Measurements from ENCODE around the gene NPDC1. TPM values are rescaled to one million over a fixed set of nuclear protein-coding genes. Genes with fewer than 3 reads are reported as not detected.
A peak's percentile ranks its signal among the peaks of the same experiment; 100 is the strongest.

Gene NPDC1
- total RNA-seq, 2 donors from 2014 or later = 72.1 to 105 TPM

- Histone ChIP-seq H3K9me3 (no peaks in the 10 kb centered on the region), H3K4me1 (peaks cover 41% of the 10 kb centered on the region), H3K4me3 (no peak overlapping the region), H3K27me3 (no peaks in the 10 kb centered on the region), H3K36me3 (replicated peaks in 1 of 2; ENCODE audit: insufficient read depth in 1 of 2, low read depth in 2 of 2) (no peaks in the 10 kb centered on the region), H3K27ac (peak overlapping the region; percentile 20 to 68 (median 48))
- WGBS, 2 donors = 80 to 88% methylated on average over 2 of the region's 2 CpGs
- TF ChIP-seq CTCF (IDR thresholded peaks at IDR 0.05) (no peak), POLR2A (IDR thresholded peaks at IDR 0.05) (no peak)
- ATAC-seq (no peak), DNase-seq (no peak)
- intact Hi-C loops (cut with DNase I) = no loop called here
Measured at GRCh38 chr9:137026384-137026783, 19.6 kb downstream of the NPDC1 start.

- ATAC-seq = peak; percentile 9
Measured at GRCh38 chr9:137025517-137025966, 20.4 kb downstream of the NPDC1 start.

GRCh38 chr9:137023583-137023991, 22.4 kb downstream of the NPDC1 start:
- no peak overlapping the region for H3K27ac ChIP-seq
- no peaks in the 10 kb centered on the region for H3K27me3 ChIP-seq
- intact Hi-C loops (cut with DNase I) = loop anchor here (5.0 kb wide), 1 partner anchor 71 kb away; the partner anchor contains the start of gene LCN12
- ATAC-seq (no peak), DNase-seq (no peak)
- WGBS, 2 donors = 83 to 93% methylated on average over 8 to 12 of the region's 15 CpGs
- TF ChIP-seq POLR2A (IDR thresholded peaks at IDR 0.05) = no peak
- TF ChIP-seq CTCF (IDR thresholded peaks at IDR 0.05) = no peak
- H3K36me3 ChIP-seq (replicated peaks in 1 of 2; ENCODE audit: insufficient read depth in 1 of 2, low read depth in 2 of 2) = no peaks in the 10 kb centered on the region
- H3K4me1 ChIP-seq = peaks cover 30% of the 10 kb centered on the region
- no peak overlapping the region for H3K4me3 ChIP-seq
- H3K9me3 ChIP-seq = no peaks in the 10 kb centered on the region

More at GRCh38 chr9:137025517-137025966, 20.4 kb downstream of the NPDC1 start:
- Histone ChIP-seq H3K36me3 (replicated peaks in 1 of 2; ENCODE audit: insufficient read depth in 1 of 2, low read depth in 2 of 2) (no peaks in the 10 kb centered on the region), H3K4me1 (peaks cover 41% of the 10 kb centered on the region), H3K4me3 (no peak overlapping the region), H3K27ac (peak overlapping the region in 3 of 4 donors; percentile 4 to 57 (median 12)), H3K27me3 (no peaks in the 10 kb centered on the region), H3K9me3 (no peaks in the 10 kb centered on the region)
- DNase-seq = peak; percentile 51 to 84 (median 79)
- TF ChIP-seq POLR2A (IDR thresholded peaks at IDR 0.05) (no peak), CTCF (IDR thresholded peaks at IDR 0.05) (no peak)
- intact Hi-C loops (cut with DNase I) = no loop called here
- 51 to 56% methylated on average over 10 to 17 of the region's 21 CpGs for WGBS, 2 donors

- intact Hi-C loops (cut with DNase I) = loop anchor here (5.0 kb wide), 1 partner anchor 71 kb away; the partner anchor contains the start of gene LCN12
- no peaks in the 10 kb centered on the region for H3K9me3 ChIP-seq
- DNase-seq (no peak), ATAC-seq (no peak)
- no peaks in the 10 kb centered on the region for H3K36me3 ChIP-seq (replicated peaks in 1 of 2; ENCODE audit: insufficient read depth in 1 of 2, low read depth in 2 of 2)
- H3K4me3 ChIP-seq = no peak overlapping the region
- H3K27me3 ChIP-seq = no peaks in the 10 kb centered on the region
- WGBS, 2 donors = 84 to 87% methylated on average over 6 to 7 of the region's 7 CpGs
- no peak overlapping the region for H3K27ac ChIP-seq
- peaks cover 27% of the 10 kb centered on the region for H3K4me1 ChIP-seq
- TF ChIP-seq POLR2A (IDR thresholded peaks at IDR 0.05) = no peak
- no peak for TF ChIP-seq CTCF (IDR thresholded peaks at IDR 0.05)
Measured at GRCh38 chr9:137023157-137023556, 22.8 kb downstream of the NPDC1 start.

GRCh38 chr9:137022662-137023008, 23.3 kb downstream of the NPDC1 start:
- Histone ChIP-seq H3K27ac (no peak overlapping the region), H3K4me1 (peaks cover 26% of the 10 kb centered on the region), H3K9me3 (no peaks in the 10 kb centered on the region), H3K27me3 (no peaks in the 10 kb centered on the region), H3K36me3 (replicated peaks in 1 of 2; ENCODE audit: insufficient read depth in 1 of 2, low read depth in 2 of 2) (no peaks in the 10 kb centered on the region), H3K4me3 (no peak overlapping the region)
- ATAC-seq (no peak), DNase-seq (no peak)
- TF ChIP-seq CTCF (IDR thresholded peaks at IDR 0.05) (no peak), POLR2A (IDR thresholded peaks at IDR 0.05) (no peak)
- WGBS, 2 donors = 93 to 97% methylated on average over 16 to 22 of the region's 23 CpGs
- intact Hi-C loops (cut with DNase I) = loop anchor here (5.0 kb wide), 1 partner anchor 70 kb away; the partner anchor contains the start of gene LCN12

Data from body of pancreas (tissue), 4 donors.